ENCODE measurements around the gene SNX9.
A peak's percentile ranks its signal among the peaks of the same experiment; 100 is the strongest.

Gene SNX9

DNA sequence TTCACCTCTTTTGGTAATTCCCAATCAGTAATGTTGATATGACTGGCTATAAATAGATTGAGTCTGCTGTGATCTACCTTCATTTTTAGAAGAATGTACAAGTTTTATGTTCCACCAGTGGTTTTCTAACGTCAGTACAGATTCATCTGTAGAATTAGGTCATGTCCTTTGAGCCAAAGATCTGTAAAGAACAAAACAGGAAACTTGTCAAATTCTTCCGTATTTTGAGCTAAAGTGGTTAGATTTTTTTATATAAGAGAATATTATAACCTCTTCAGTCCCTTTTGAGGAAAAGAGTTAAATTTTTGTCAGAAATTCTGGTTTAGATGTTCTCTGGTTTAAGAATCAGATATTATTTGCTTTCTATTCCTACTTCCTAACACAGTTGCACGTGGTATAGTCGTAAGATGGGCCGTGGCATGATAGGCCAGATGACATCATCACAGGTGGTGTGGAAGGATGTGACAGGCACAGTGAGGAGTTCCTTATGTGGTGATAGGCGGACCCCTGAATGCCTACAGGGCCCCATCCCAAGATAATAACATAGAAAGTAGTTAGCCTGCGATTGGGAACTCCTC lies 62.3 kb downstream of the SNX9 start:
- TF ChIP-seq, protein P1, sequence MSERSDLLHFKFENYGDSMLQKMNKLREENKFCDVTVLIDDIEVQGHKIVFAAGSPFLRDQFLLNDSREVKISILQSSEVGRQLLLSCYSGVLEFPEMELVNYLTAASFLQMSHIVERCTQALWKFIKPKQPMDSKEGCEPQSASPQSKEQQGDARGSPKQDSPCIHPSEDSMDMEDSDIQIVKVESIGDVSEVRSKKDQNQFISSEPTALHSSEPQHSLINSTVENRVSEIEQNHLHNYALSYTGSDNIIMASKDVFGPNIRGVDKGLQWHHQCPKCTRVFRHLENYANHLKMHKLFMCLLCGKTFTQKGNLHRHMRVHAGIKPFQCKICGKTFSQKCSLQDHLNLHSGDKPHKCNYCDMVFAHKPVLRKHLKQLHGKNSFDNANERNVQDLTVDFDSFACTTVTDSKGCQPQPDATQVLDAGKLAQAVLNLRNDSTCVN (tag by site-specific recombination; optimal IDR thresholded peaks at IDR 0.05), result no peak
- TF ChIP-seq ZNF112 (tag by site-specific recombination; IDR thresholded peaks at IDR 0.05) (no peak), ZNF645 (tag by site-specific recombination; IDR thresholded peaks at IDR 0.05) (no peak), ZNF561 (tag by site-specific recombination; IDR thresholded peaks at IDR 0.05; ENCODE audit: borderline replicate concordance) (no peak), ATF2 (tag by site-specific recombination; IDR thresholded peaks at IDR 0.05; ENCODE audit: low read depth) (0 out of 2 replicates have a peak, but pooled peaks have one; percentile 20), ZNF341 (tag by site-specific recombination; IDR thresholded peaks at IDR 0.05; ENCODE audit: low read depth) (no peak)
- CTCF ChIA-PET, result interaction anchor here (0.7 to 5.0 kb wide), 6 partner anchors 10 to 129 kb away, joined by 3 to 24 read pairs (median 5); no protein-coding TSS in a partner anchor
- Histone ChIP-seq H3K36me3 (ENCODE audit: control insufficient read depth in 2 of 2, insufficient read depth in 1 of 2, low read length in 2 of 2) (peaks cover 0 to 54% of the 10 kb centered on the region in 2 experiments; a peak in 1 of 3 replicates), H3K27ac (ENCODE audit: extremely low read depth, low read depth, low read length) (no peak overlapping the region), H3K4me1 (ENCODE audit: control insufficient read depth, insufficient read depth, low read length) (no peaks in the 10 kb centered on the region), H3K4me3 (ENCODE audit: low read depth, low read length) (no peak overlapping the region), H3K9me3 (ENCODE audit: control insufficient read depth, insufficient read depth, low read depth, low read length) (no peaks in the 10 kb centered on the region)
- POLR2A ChIA-PET, result no interaction called here

GRCh38 chr6:157885876-157886275 lies 62.8 kb downstream of the SNX9 start:
- ChIA-PET POLR2A (interaction anchor here (0.6 kb wide), 1 partner anchor 241 kb away, joined by 4 read pairs; no protein-coding TSS in a partner anchor), CTCF (interaction anchor here (0.9 to 5.0 kb wide), 5 partner anchors 11 to 41 kb away, joined by 3 to 24 read pairs (median 5); no protein-coding TSS in a partner anchor)
- no peak overlapping the region for H3K27ac ChIP-seq (ENCODE audit: extremely low read depth, low read depth, low read length)
- H3K9me3 ChIP-seq (ENCODE audit: control insufficient read depth, insufficient read depth, low read depth, low read length), result no peaks in the 10 kb centered on the region
- H3K4me3 ChIP-seq (ENCODE audit: low read depth, low read length), result no peak overlapping the region
- peaks cover 0 to 50% of the 10 kb centered on the region in 2 experiments; a peak in 2 of 3 replicates for H3K36me3 ChIP-seq (ENCODE audit: control insufficient read depth in 2 of 2, insufficient read depth in 1 of 2, low read length in 2 of 2)
- no peaks in the 10 kb centered on the region for H3K4me1 ChIP-seq (ENCODE audit: control insufficient read depth, insufficient read depth, low read length)
- TF ChIP-seq ZNF114 (tag by site-specific recombination; IDR thresholded peaks at IDR 0.05) (no peak), ZFP69B (tag by site-specific recombination; IDR thresholded peaks at IDR 0.05) (no peak), KLF7 (tag by site-specific recombination; IDR thresholded peaks at IDR 0.05; ENCODE audit: borderline replicate concordance) (no peak), ZNF501 (tag by site-specific recombination; IDR thresholded peaks at IDR 0.05) (no peak), KLF16 (tag by site-specific recombination; IDR thresholded peaks at IDR 0.05) (no peak), ZNF37A (tag by site-specific recombination; IDR thresholded peaks at IDR 0.05) (no peak), EGR2 (tag by site-specific recombination; IDR thresholded peaks at IDR 0.05; ENCODE audit: low read depth) (no peak), ZNF354C (tag by site-specific recombination; IDR thresholded peaks at IDR 0.05; ENCODE audit: borderline replicate concordance, low read depth) (no peak), ZNF837 (tag by site-specific recombination; IDR thresholded peaks at IDR 0.05) (no peak), ZNF670 (tag by site-specific recombination; IDR thresholded peaks at IDR 0.05; ENCODE audit: low read depth) (no peak), ZNF138 (tag by site-specific recombination; IDR thresholded peaks at IDR 0.05; ENCODE audit: borderline replicate concordance) (no peak), PRDM6 (tag by site-specific recombination; IDR thresholded peaks at IDR 0.05) (no peak), ZNF433 (tag by site-specific recombination; IDR thresholded peaks at IDR 0.05; ENCODE audit: low read depth) (no peak), ZNF221 (tag by site-specific recombination; IDR thresholded peaks at IDR 0.05; ENCODE audit: borderline replicate concordance) (no peak), ZNF155 (tag by site-specific recombination; IDR thresholded peaks at IDR 0.05) (no peak)
- TF ChIP-seq, protein P2, sequence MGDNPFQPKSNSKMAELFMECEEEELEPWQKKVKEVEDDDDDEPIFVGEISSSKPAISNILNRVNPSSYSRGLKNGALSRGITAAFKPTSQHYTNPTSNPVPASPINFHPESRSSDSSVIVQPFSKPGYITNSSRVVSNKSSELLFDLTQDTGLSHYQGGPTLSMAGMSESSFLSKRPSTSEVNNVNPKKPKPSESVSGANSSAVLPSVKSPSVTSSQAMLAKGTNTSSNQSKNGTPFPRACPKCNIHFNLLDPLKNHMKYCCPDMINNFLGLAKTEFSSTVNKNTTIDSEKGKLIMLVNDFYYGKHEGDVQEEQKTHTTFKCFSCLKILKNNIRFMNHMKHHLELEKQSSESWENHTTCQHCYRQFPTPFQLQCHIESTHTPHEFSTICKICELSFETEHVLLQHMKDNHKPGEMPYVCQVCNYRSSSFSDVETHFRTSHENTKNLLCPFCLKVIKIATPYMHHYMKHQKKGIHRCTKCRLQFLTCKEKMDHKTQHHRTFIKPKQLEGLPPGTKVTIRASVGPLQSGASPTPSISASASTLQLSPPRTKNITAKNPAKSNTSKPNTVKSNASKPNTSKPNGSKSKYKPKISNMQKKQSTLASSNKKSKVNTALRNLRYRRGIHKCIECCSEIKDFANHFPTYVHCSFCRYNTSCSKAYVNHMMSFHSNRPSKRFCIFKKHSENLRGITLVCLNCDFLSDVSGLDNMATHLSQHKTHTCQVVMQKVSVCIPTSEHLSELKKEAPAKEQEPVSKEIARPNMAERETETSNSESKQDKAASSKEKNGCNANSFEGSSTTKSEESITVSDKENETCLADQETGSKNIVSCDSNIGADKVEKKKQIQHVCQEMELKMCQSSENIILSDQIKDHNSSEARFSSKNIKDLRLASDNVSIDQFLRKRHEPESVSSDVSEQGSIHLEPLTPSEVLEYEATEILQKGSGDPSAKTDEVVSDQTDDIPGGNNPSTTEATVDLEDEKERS (tag by site-specific recombination; IDR thresholded peaks at IDR 0.05), result no peak
- TF ChIP-seq, protein P3, sequence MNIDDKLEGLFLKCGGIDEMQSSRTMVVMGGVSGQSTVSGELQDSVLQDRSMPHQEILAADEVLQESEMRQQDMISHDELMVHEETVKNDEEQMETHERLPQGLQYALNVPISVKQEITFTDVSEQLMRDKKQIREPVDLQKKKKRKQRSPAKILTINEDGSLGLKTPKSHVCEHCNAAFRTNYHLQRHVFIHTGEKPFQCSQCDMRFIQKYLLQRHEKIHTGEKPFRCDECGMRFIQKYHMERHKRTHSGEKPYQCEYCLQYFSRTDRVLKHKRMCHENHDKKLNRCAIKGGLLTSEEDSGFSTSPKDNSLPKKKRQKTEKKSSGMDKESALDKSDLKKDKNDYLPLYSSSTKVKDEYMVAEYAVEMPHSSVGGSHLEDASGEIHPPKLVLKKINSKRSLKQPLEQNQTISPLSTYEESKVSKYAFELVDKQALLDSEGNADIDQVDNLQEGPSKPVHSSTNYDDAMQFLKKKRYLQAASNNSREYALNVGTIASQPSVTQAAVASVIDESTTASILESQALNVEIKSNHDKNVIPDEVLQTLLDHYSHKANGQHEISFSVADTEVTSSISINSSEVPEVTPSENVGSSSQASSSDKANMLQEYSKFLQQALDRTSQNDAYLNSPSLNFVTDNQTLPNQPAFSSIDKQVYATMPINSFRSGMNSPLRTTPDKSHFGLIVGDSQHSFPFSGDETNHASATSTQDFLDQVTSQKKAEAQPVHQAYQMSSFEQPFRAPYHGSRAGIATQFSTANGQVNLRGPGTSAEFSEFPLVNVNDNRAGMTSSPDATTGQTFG (tag by site-specific recombination; IDR thresholded peaks at IDR 0.05; ENCODE audit: borderline replicate concordance), result no peak

Data from HEK293 (cell line).